Measurements from ENCODE around the gene MPG.

Gene MPG

GRCh38 chr16:75580-76501 is 2.2 kb upstream of the MPG start:
- H3K27ac ChIP-seq: no peak overlapping the region
- TF ChIP-seq CTCF (conservative IDR thresholded peaks at IDR 0.05): no peak

DNA sequence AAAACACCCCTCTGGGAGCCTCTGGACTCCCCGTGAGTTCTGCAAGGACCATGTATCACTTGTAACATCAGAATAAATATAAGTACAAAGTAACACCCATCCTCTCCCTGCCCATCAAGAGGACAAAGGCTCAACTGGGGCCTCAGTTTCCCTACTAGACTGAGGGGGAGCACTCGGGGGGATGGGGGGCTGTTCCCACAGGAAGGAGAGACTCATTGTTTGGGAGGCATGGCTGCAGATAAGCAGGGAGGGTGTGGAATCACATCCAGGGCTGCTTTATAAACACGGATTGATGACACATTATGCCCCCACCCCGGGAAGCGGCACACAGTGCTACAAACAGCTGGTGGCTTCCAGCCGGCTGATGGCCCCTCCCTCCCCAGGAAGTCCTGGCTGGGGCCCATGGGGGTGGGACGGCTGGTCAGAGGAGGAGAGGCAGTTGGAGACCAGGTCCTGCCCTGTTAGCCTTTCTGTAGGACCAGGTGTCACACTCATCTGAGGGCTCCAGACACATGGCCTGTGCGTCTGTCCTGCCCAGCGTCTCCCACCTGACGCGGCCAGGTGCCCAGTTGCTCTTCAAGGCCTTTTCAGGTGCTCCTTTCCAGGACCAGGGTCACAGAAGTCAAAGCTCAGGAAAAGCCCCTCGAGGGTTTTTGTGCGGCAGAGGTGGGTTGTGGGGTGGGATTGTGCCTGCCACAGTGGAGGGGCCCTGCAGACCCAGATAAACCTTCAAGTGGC is 1.3 kb upstream of the MPG start:
- peak overlapping the region; percentile 85 for H3K27ac ChIP-seq
- TF ChIP-seq CTCF (conservative IDR thresholded peaks at IDR 0.05) (no peak), ZFX (IDR thresholded peaks at IDR 0.05) (no peak)

- TF ChIP-seq ZFX (IDR thresholded peaks at IDR 0.05) (no peak), CTCF (conservative IDR thresholded peaks at IDR 0.05) (no peak)
- peak overlapping the region; percentile 85 for H3K27ac ChIP-seq
Observed at GRCh38 chr16:77273-77806, 685 bp upstream of the MPG start.

- H3K27ac ChIP-seq: peak overlapping the region; percentile 85
- TF ChIP-seq CTCF (conservative IDR thresholded peaks at IDR 0.05) (no peak), ZFX (IDR thresholded peaks at IDR 0.05) (peak; percentile 59; the same call in 1 of the 2 replicates)
Observed at GRCh38 chr16:78444-79150, 572 bp downstream of the MPG start.

DNA sequence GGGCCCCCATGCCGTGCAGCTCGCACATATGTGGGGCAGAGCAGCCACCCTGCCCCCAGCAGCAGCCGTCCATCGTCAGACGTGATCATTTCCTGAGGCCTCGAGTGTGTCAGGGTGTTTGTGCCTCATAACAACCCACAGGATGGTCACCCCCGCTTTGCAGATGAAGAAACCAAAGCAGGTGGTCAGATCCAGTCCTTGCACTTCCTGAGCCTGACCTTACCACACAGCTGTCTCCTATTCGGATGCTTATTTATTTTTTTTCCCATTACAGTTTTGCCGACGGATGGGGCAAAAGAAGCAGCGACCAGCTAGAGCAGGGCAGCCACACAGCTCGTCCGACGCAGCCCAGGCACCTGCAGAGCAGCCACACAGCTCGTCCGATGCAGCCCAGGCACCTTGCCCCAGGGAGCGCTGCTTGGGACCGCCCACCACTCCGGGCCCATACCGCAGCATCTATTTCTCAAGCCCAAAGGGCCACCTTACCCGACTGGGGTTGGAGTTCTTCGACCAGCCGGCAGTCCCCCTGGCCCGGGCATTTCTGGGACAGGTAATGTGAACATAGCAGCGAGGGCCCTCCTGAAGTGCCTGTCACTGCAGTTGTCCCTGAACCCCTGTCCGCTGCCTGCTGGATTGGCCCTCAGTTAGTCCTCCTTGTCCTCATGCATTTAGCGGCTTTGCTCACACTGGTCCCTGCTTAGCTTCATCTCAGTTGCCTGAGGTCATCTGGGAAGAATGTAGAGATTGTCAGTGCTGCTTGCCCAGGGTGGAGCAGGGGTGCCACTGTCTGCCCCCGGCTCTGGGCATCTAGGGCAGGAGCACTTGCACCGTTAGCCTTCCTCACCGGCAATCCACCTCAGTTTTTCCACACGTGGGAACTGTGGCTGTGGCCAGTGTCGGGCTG is 1.4 kb downstream of the MPG start:
- H3K27ac ChIP-seq: peak overlapping the region; percentile 85; the same call in 1 of the 2 replicates
- no peak for TF ChIP-seq CTCF (conservative IDR thresholded peaks at IDR 0.05)
- TF ChIP-seq ZFX (IDR thresholded peaks at IDR 0.05): no peak

DNA sequence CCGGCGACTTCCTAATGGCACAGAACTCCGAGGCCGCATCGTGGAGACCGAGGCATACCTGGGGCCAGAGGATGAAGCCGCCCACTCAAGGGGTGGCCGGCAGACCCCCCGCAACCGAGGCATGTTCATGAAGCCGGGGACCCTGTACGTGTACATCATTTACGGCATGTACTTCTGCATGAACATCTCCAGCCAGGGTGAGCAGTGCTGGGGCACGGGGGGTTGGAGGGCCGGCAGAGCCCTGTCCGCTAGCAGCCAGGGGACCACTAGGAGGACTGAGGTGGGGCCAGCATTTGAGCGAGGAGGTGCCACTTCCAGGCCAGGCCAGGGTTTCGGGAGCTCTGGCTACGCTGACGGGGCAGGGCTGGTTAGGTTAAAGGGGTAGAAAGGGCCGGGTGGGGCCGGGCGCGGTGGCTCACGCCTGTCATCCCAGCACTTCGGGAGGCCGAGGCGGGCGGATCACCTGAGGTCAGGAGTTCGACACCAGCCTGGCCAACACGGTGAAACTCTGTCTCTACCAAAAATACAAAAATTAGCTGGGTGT is 5.1 kb downstream of the MPG start:
- no peak overlapping the region for H3K27ac ChIP-seq
- no peak for TF ChIP-seq ZFX (IDR thresholded peaks at IDR 0.05)
- no peak for TF ChIP-seq CTCF (conservative IDR thresholded peaks at IDR 0.05)
